ENCODE results near the gene HSD11B1.

Gene HSD11B1

GRCh38 chr1:209703834-209704504, 677 bp upstream of the HSD11B1 start:
- no peak overlapping the region for H2BK15ac ChIP-seq (ENCODE audit: low read length)
- H3K36me3 ChIP-seq (replicated peaks in 1 of 2; ENCODE audit: control insufficient read depth in 2 of 2, insufficient read depth in 2 of 2, low read length in 2 of 2), result no peaks in the 10 kb centered on the region
- no peak overlapping the region for H2BK5ac ChIP-seq (ENCODE audit: low read length)
- DNase-seq (ENCODE audit: low spot score), result no peak
- no peak overlapping the region for H4K91ac ChIP-seq (ENCODE audit: low read depth, low read length, poor library complexity)
- no peaks in the 10 kb centered on the region for H3K9me3 ChIP-seq (replicated peaks in 1 of 2; ENCODE audit: control insufficient read depth in 2 of 2, insufficient read depth in 1 of 2, low read depth in 1 of 2, low read length in 2 of 2)
- no peak overlapping the region for H3K4me3 ChIP-seq (ENCODE audit: low read length in 2 of 2)
- H2AK5ac ChIP-seq (ENCODE audit: low read depth, low read length), result no peak overlapping the region
- H3K14ac ChIP-seq (ENCODE audit: low read length), result no peak overlapping the region
- no peak overlapping the region for H2AFZ ChIP-seq (ENCODE audit: low read length)
- H3K27me3 ChIP-seq (ENCODE audit: control insufficient read depth in 3 of 3, insufficient read depth in 3 of 3, low read depth in 1 of 3, low read length in 3 of 3), result no peaks in the 10 kb centered on the region
- no peak overlapping the region for H2BK12ac ChIP-seq (ENCODE audit: low read length)
- no peak overlapping the region for H2BK120ac ChIP-seq (ENCODE audit: low read depth, low read length)
- H3K79me1 ChIP-seq (ENCODE audit: low read depth, low read length), result no peaks in the 10 kb centered on the region
- H3K4me1 ChIP-seq (ENCODE audit: control insufficient read depth in 2 of 2, insufficient read depth in 1 of 2, low read depth in 1 of 2, low read length in 2 of 2), result no peaks in the 10 kb centered on the region
- no peak overlapping the region for H3K4ac ChIP-seq (ENCODE audit: low read length)
- no peak overlapping the region for H3K9ac ChIP-seq (ENCODE audit: low read depth, low read length, poor library complexity)
- no peak overlapping the region for H3K4me2 ChIP-seq (ENCODE audit: insufficient read depth, low read length, poor library complexity, severe bottlenecking)
- no CpG with 5 or more reads among the region's 6 CpGs for WGBS, 2 donors (ENCODE audit: extremely low coverage in 2 of 2, insufficient read length in 2 of 2, insufficient replicate concordance in 1 of 2)
- H3K23ac ChIP-seq (ENCODE audit: low read depth, low read length, poor library complexity), result no peak overlapping the region
- H4K8ac ChIP-seq (ENCODE audit: low read depth, low read length), result no peak overlapping the region
- H3K27ac ChIP-seq (replicated peaks; ENCODE audit: low read length), result no peak overlapping the region
- H3K18ac ChIP-seq (ENCODE audit: low read length), result no peak overlapping the region

DNA sequence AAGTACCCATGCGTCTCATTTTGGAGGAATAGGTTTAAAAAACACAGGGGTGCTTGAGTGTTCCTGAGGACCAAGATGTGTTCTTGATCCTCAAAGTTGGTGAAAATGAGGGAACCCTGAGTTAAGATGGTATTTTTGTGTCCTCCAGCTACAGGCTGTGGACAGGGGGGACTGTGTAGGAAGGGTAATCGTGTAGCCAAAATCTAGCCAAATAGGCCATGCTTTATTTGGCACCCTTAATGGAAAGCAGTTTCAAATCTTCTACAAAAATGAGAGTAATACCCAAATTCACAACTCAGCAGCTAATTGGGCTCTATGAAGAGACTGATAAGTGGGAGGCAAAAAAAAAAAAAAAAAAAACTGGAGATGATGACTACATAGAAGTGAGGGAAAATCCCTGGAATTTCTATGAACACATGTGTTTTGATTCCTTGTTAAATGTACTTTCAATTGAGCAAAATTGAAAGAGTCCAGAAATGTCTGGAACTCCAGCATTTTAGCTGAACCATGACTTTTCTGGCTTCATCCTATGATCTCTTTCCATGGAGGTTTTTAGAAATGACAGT, 470 bp downstream of the HSD11B1 start:
- Histone ChIP-seq H2BK120ac (ENCODE audit: low read depth, low read length) (no peak overlapping the region), H3K36me3 (replicated peaks in 1 of 2; ENCODE audit: control insufficient read depth in 2 of 2, insufficient read depth in 2 of 2, low read length in 2 of 2) (no peaks in the 10 kb centered on the region), H3K9me3 (replicated peaks in 1 of 2; ENCODE audit: control insufficient read depth in 2 of 2, insufficient read depth in 1 of 2, low read depth in 1 of 2, low read length in 2 of 2) (no peaks in the 10 kb centered on the region), H2AK5ac (ENCODE audit: low read depth, low read length) (no peak overlapping the region), H3K4ac (ENCODE audit: low read length) (no peak overlapping the region), H3K14ac (ENCODE audit: low read length) (no peak overlapping the region), H2BK15ac (ENCODE audit: low read length) (no peak overlapping the region), H3K4me3 (ENCODE audit: low read length in 2 of 2) (no peak overlapping the region), H2AFZ (ENCODE audit: low read length) (no peak overlapping the region), H4K91ac (ENCODE audit: low read depth, low read length, poor library complexity) (no peak overlapping the region), H3K4me2 (ENCODE audit: insufficient read depth, low read length, poor library complexity, severe bottlenecking) (no peak overlapping the region), H3K18ac (ENCODE audit: low read length) (no peak overlapping the region), H4K8ac (ENCODE audit: low read depth, low read length) (no peak overlapping the region), H3K23ac (ENCODE audit: low read depth, low read length, poor library complexity) (no peak overlapping the region), H3K27ac (replicated peaks; ENCODE audit: low read length) (no peak overlapping the region), H3K4me1 (ENCODE audit: control insufficient read depth in 2 of 2, insufficient read depth in 1 of 2, low read depth in 1 of 2, low read length in 2 of 2) (no peaks in the 10 kb centered on the region), H3K27me3 (ENCODE audit: control insufficient read depth in 3 of 3, insufficient read depth in 3 of 3, low read depth in 1 of 3, low read length in 3 of 3) (peaks cover 0 to 4% (median 0%) of the 10 kb centered on the region in 3 experiments), H3K9ac (ENCODE audit: low read depth, low read length, poor library complexity) (no peak overlapping the region), H3K79me1 (ENCODE audit: low read depth, low read length) (no peaks in the 10 kb centered on the region), H2BK12ac (ENCODE audit: low read length) (no peak overlapping the region), H2BK5ac (ENCODE audit: low read length) (no peak overlapping the region)
- no CpG with 5 or more reads among the region's 2 CpGs for WGBS, 2 donors (ENCODE audit: extremely low coverage in 2 of 2, insufficient read length in 2 of 2, insufficient replicate concordance in 1 of 2)
- no peak for DNase-seq (ENCODE audit: low spot score)

GRCh38 chr1:209706622-209707021, 2.0 kb downstream of the HSD11B1 start:
- no CpG with 5 or more reads among the region's 3 CpGs for WGBS, 2 donors (ENCODE audit: extremely low coverage in 2 of 2, insufficient read length in 2 of 2, insufficient replicate concordance in 1 of 2)
- Histone ChIP-seq H2BK12ac (ENCODE audit: low read length) (no peak overlapping the region), H2AK5ac (ENCODE audit: low read depth, low read length) (no peak overlapping the region), H2AFZ (ENCODE audit: low read length) (no peak overlapping the region), H2BK15ac (ENCODE audit: low read length) (no peak overlapping the region), H2BK120ac (ENCODE audit: low read depth, low read length) (no peak overlapping the region), H3K4me2 (ENCODE audit: insufficient read depth, low read length, poor library complexity, severe bottlenecking) (no peak overlapping the region), H2BK5ac (ENCODE audit: low read length) (no peak overlapping the region), H3K4me3 (ENCODE audit: low read length in 2 of 2) (no peak overlapping the region), H4K8ac (ENCODE audit: low read depth, low read length) (no peak overlapping the region), H3K23ac (ENCODE audit: low read depth, low read length, poor library complexity) (no peak overlapping the region), H3K14ac (ENCODE audit: low read length) (no peak overlapping the region), H3K27ac (replicated peaks; ENCODE audit: low read length) (no peak overlapping the region), H4K91ac (ENCODE audit: low read depth, low read length, poor library complexity) (peak overlapping the region; percentile 58), H3K79me1 (ENCODE audit: low read depth, low read length) (no peaks in the 10 kb centered on the region), H3K9me3 (replicated peaks in 1 of 2; ENCODE audit: control insufficient read depth in 2 of 2, insufficient read depth in 1 of 2, low read depth in 1 of 2, low read length in 2 of 2) (no peaks in the 10 kb centered on the region), H3K18ac (ENCODE audit: low read length) (no peak overlapping the region), H3K9ac (ENCODE audit: low read depth, low read length, poor library complexity) (no peak overlapping the region), H3K36me3 (replicated peaks in 1 of 2; ENCODE audit: control insufficient read depth in 2 of 2, insufficient read depth in 2 of 2, low read length in 2 of 2) (no peaks in the 10 kb centered on the region), H3K27me3 (ENCODE audit: control insufficient read depth in 3 of 3, insufficient read depth in 3 of 3, low read depth in 1 of 3, low read length in 3 of 3) (peaks cover 0 to 4% (median 0%) of the 10 kb centered on the region in 3 experiments), H3K4ac (ENCODE audit: low read length) (no peak overlapping the region), H3K4me1 (ENCODE audit: control insufficient read depth in 2 of 2, insufficient read depth in 1 of 2, low read depth in 1 of 2, low read length in 2 of 2) (no peaks in the 10 kb centered on the region)
- DNase-seq (ENCODE audit: low spot score), result no peak

GRCh38 chr1:209707308-209707707, 2.7 kb downstream of the HSD11B1 start:
- Histone ChIP-seq H3K4ac (ENCODE audit: low read length) (no peak overlapping the region), H3K36me3 (replicated peaks in 1 of 2; ENCODE audit: control insufficient read depth in 2 of 2, insufficient read depth in 2 of 2, low read length in 2 of 2) (no peaks in the 10 kb centered on the region), H2AFZ (ENCODE audit: low read length) (no peak overlapping the region), H3K4me3 (ENCODE audit: low read length in 2 of 2) (no peak overlapping the region), H3K27ac (replicated peaks; ENCODE audit: low read length) (no peak overlapping the region), H3K14ac (ENCODE audit: low read length) (no peak overlapping the region), H4K8ac (ENCODE audit: low read depth, low read length) (no peak overlapping the region), H2BK5ac (ENCODE audit: low read length) (no peak overlapping the region), H3K27me3 (ENCODE audit: control insufficient read depth in 3 of 3, insufficient read depth in 3 of 3, low read depth in 1 of 3, low read length in 3 of 3) (peaks cover 0 to 4% (median 0%) of the 10 kb centered on the region in 3 experiments), H3K4me2 (ENCODE audit: insufficient read depth, low read length, poor library complexity, severe bottlenecking) (no peak overlapping the region), H3K79me1 (ENCODE audit: low read depth, low read length) (no peaks in the 10 kb centered on the region), H3K9me3 (replicated peaks in 1 of 2; ENCODE audit: control insufficient read depth in 2 of 2, insufficient read depth in 1 of 2, low read depth in 1 of 2, low read length in 2 of 2) (no peaks in the 10 kb centered on the region), H3K4me1 (ENCODE audit: control insufficient read depth in 2 of 2, insufficient read depth in 1 of 2, low read depth in 1 of 2, low read length in 2 of 2) (no peaks in the 10 kb centered on the region), H2BK12ac (ENCODE audit: low read length) (no peak overlapping the region), H3K23ac (ENCODE audit: low read depth, low read length, poor library complexity) (no peak overlapping the region), H2BK120ac (ENCODE audit: low read depth, low read length) (no peak overlapping the region), H2BK15ac (ENCODE audit: low read length) (no peak overlapping the region), H3K9ac (ENCODE audit: low read depth, low read length, poor library complexity) (no peak overlapping the region), H4K91ac (ENCODE audit: low read depth, low read length, poor library complexity) (no peak overlapping the region), H3K18ac (ENCODE audit: low read length) (no peak overlapping the region), H2AK5ac (ENCODE audit: low read depth, low read length) (no peak overlapping the region)
- DNase-seq (ENCODE audit: low spot score), result no peak
- WGBS, 2 donors (ENCODE audit: extremely low coverage in 2 of 2, insufficient read length in 2 of 2, insufficient replicate concordance in 1 of 2), result no CpG with 5 or more reads among the region's 1 CpG

Measured in neuronal stem cell (in vitro differentiated cells).